ENCODE data around the gene TENT5A.

TENT5A gene

DNA sequence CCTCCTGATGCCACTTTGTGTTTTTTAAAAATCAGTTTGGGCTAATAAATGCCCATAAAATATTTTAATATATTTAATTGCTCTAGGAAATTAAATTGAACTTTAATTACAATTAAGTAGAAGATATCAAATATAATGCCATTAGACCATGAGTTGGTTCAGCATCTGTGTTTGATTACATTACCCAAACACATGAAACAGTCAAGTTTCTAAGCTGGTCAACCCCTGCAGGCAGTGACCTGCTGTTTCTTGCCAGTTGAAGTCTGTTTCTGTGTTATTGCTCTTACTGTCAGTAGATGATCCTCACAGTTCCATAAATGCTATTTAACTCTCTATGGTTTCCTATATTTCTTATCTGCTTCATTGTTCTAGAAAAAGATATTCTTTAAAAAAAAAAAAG lies 9.7 kb upstream of the TENT5A start:
- Histone ChIP-seq H3K4me3 (ENCODE audit: extremely low read depth, insufficient read depth, low read length, poor library complexity, severe bottlenecking) (no peak overlapping the region), H3K27ac (ENCODE audit: low read depth, low read length, severe bottlenecking) (no peak overlapping the region), H3K36me3 (ENCODE audit: control insufficient read depth, insufficient read depth, low read length) (no peaks in the 10 kb centered on the region), H3K9me3 (ENCODE audit: control insufficient read depth, low read length) (no peaks in the 10 kb centered on the region), H3K4me1 (ENCODE audit: control insufficient read depth, insufficient read depth, low read length, poor library complexity, severe bottlenecking) (peaks cover 25% of the 10 kb centered on the region)

DNA sequence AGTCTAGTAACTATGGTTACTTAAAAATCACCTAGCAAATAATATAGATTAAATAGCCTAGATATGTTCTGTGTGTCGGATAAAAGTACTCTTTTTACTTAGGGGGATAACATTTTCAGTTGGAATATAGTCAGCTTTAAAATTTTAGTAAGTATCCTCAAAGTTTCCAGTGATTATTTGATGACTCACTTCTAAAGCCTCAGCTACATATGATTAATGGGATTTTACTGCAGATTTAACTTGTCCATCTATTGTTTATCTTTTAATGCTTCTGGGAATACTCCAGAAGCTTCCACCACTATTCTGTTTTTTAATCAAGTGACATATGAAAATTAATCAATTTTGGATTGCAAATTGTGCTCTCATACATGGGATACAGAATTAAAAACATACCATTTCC lies 8.7 kb upstream of the TENT5A start:
- H3K4me3 ChIP-seq (ENCODE audit: extremely low read depth, insufficient read depth, low read length, poor library complexity, severe bottlenecking), result no peak overlapping the region
- peaks cover 19% of the 10 kb centered on the region for H3K4me1 ChIP-seq (ENCODE audit: control insufficient read depth, insufficient read depth, low read length, poor library complexity, severe bottlenecking)
- no peaks in the 10 kb centered on the region for H3K9me3 ChIP-seq (ENCODE audit: control insufficient read depth, low read length)
- H3K36me3 ChIP-seq (ENCODE audit: control insufficient read depth, insufficient read depth, low read length), result no peaks in the 10 kb centered on the region
- no peak overlapping the region for H3K27ac ChIP-seq (ENCODE audit: low read depth, low read length, severe bottlenecking)
- no CpG with 5 or more reads among the region's 1 CpG for WGBS, 2 experiments (ENCODE audit: insufficient coverage in 2 of 2)

DNA sequence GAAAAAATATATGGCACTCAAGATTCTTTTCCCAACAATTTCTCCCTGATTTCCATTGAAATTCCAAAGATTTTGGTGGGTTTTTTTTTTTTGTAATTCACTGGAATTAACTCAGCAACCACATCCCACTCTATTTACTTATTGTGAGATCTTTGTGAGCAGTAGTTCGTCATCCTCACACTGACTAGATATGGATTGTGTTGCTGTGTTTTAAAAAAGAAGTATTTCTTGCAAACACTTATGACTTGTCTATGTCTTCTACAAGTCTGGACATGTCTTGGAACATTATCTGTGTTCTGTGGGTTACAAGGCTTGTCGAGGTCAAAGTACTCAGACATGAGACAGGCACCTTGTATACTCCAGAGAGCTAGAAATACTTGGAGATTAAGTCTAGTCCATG lies 7.3 kb upstream of the TENT5A start:
- Histone ChIP-seq H3K4me3 (ENCODE audit: extremely low read depth, insufficient read depth, low read length, poor library complexity, severe bottlenecking) (no peak overlapping the region), H3K9me3 (ENCODE audit: control insufficient read depth, low read length) (no peaks in the 10 kb centered on the region), H3K36me3 (ENCODE audit: control insufficient read depth, insufficient read depth, low read length) (no peaks in the 10 kb centered on the region), H3K27ac (ENCODE audit: low read depth, low read length, severe bottlenecking) (peak overlapping the region; percentile 11), H3K4me1 (ENCODE audit: control insufficient read depth, insufficient read depth, low read length, poor library complexity, severe bottlenecking) (peaks cover 17% of the 10 kb centered on the region)
- no CpG with 5 or more reads among the region's 2 CpGs for WGBS, 2 experiments (ENCODE audit: insufficient coverage in 2 of 2)

DNA sequence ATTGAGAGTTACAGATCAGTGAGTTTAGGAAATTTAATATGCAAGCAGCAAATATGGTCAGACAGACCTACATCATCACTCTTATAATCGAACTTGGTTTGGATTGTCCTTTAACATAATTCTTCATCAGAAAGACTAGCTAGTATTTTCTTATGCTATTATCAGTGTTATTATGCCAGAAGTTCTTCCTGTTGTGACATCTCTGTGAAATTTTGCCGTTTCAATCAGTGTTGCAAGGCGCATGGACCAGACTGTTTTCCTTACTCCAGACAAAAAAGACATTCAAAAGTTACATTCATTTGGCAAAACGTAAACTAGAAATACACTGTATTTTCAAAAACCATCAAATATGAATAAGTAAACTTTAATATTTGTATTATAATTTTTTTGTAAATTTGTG lies 5.7 kb upstream of the TENT5A start:
- no peak overlapping the region for H3K27ac ChIP-seq (ENCODE audit: low read depth, low read length, severe bottlenecking)
- no peaks in the 10 kb centered on the region for H3K9me3 ChIP-seq (ENCODE audit: control insufficient read depth, low read length)
- H3K36me3 ChIP-seq (ENCODE audit: control insufficient read depth, insufficient read depth, low read length), result no peaks in the 10 kb centered on the region
- H3K4me3 ChIP-seq (ENCODE audit: extremely low read depth, insufficient read depth, low read length, poor library complexity, severe bottlenecking), result no peak overlapping the region
- 100% methylated on average over 1 of the region's 4 CpGs; no CpG with 5 or more reads in 1 of the 2 experiments for WGBS, 2 experiments (ENCODE audit: insufficient coverage in 2 of 2)
- peaks cover 17% of the 10 kb centered on the region for H3K4me1 ChIP-seq (ENCODE audit: control insufficient read depth, insufficient read depth, low read length, poor library complexity, severe bottlenecking)

DNA sequence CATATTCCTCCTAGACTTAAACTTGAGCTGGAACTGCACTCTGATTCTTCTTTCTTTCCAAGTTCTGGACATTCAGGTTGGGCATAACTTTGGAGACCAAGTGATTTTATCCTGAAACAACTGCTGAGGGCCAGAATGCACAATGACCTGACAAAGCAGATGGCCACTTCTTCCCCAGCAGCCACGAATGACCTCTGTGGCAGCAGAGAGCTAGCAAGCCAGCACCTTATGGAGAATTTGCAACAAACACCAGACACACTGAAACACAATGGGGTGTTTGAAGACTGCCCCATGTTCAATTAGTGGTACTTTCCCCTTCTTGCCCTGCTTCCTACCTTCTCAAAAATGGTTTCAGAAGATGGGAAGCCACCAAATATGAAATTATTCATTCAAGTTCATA lies 4.2 kb upstream of the TENT5A start:
- no peaks in the 10 kb centered on the region for H3K9me3 ChIP-seq (ENCODE audit: control insufficient read depth, low read length)
- WGBS, 2 experiments (ENCODE audit: insufficient coverage in 2 of 2), result 38 to 70% methylated on average over 1 of the region's 1 CpG
- H3K27ac ChIP-seq (ENCODE audit: low read depth, low read length, severe bottlenecking), result no peak overlapping the region
- no peak overlapping the region for H3K4me3 ChIP-seq (ENCODE audit: extremely low read depth, insufficient read depth, low read length, poor library complexity, severe bottlenecking)
- peaks cover 11% of the 10 kb centered on the region for H3K4me1 ChIP-seq (ENCODE audit: control insufficient read depth, insufficient read depth, low read length, poor library complexity, severe bottlenecking)
- H3K36me3 ChIP-seq (ENCODE audit: control insufficient read depth, insufficient read depth, low read length), result no peaks in the 10 kb centered on the region

DNA sequence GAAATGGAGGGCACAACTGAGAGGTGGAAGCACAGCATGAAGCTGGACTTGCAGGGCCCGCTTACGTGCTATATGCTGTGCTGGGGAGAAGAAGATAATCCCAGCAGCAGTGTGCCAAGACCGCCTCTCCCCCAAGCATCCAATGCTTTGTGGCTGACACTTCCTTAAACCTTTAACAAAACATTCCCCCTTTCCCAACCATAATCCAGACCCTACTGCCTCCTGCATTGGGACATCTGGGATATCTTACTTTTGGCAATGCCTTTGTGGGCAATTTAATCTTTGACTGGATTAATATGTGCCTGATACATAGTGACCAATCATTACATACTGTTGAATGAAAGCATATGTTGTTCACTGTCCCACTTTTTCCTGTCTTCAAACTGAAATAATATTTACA lies 3.1 kb upstream of the TENT5A start:
- WGBS, 2 experiments (ENCODE audit: insufficient coverage in 2 of 2), result 60% methylated on average over 1 of the region's 3 CpGs; no CpG with 5 or more reads in 1 of the 2 experiments
- Histone ChIP-seq H3K36me3 (ENCODE audit: control insufficient read depth, insufficient read depth, low read length) (peaks cover 9% of the 10 kb centered on the region), H3K4me3 (ENCODE audit: extremely low read depth, insufficient read depth, low read length, poor library complexity, severe bottlenecking) (no peak overlapping the region), H3K9me3 (ENCODE audit: control insufficient read depth, low read length) (no peaks in the 10 kb centered on the region), H3K27ac (ENCODE audit: low read depth, low read length, severe bottlenecking) (no peak overlapping the region), H3K4me1 (ENCODE audit: control insufficient read depth, insufficient read depth, low read length, poor library complexity, severe bottlenecking) (peaks cover 7% of the 10 kb centered on the region)

DNA sequence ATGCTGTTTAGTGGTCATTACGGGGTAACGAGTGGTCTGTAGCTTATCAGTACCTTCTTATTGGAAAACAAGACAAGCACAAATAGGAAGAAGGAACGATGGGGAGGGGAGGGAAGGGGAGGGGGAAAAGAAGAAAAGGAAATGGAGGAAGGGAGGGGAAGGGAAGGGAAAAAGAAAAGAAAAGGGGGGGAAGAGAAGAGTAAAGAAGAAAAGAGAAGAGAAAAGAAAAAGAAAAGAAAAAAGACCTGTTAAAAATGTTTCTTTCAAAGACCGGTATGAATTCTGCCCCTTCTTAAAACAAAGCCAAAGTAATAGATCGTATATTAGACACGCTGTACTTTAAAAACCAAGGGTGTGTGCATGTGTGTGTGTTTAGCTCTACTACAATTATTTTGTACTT lies 2.4 kb upstream of the TENT5A start:
- no peak overlapping the region for H3K4me3 ChIP-seq (ENCODE audit: extremely low read depth, insufficient read depth, low read length, poor library complexity, severe bottlenecking)
- peaks cover 16% of the 10 kb centered on the region for H3K36me3 ChIP-seq (ENCODE audit: control insufficient read depth, insufficient read depth, low read length)
- peaks cover 7% of the 10 kb centered on the region for H3K4me1 ChIP-seq (ENCODE audit: control insufficient read depth, insufficient read depth, low read length, poor library complexity, severe bottlenecking)
- 80 to 100% methylated on average over 1 of the region's 6 CpGs for WGBS, 2 experiments (ENCODE audit: insufficient coverage in 2 of 2)
- H3K27ac ChIP-seq (ENCODE audit: low read depth, low read length, severe bottlenecking), result no peak overlapping the region
- no peaks in the 10 kb centered on the region for H3K9me3 ChIP-seq (ENCODE audit: control insufficient read depth, low read length)

DNA sequence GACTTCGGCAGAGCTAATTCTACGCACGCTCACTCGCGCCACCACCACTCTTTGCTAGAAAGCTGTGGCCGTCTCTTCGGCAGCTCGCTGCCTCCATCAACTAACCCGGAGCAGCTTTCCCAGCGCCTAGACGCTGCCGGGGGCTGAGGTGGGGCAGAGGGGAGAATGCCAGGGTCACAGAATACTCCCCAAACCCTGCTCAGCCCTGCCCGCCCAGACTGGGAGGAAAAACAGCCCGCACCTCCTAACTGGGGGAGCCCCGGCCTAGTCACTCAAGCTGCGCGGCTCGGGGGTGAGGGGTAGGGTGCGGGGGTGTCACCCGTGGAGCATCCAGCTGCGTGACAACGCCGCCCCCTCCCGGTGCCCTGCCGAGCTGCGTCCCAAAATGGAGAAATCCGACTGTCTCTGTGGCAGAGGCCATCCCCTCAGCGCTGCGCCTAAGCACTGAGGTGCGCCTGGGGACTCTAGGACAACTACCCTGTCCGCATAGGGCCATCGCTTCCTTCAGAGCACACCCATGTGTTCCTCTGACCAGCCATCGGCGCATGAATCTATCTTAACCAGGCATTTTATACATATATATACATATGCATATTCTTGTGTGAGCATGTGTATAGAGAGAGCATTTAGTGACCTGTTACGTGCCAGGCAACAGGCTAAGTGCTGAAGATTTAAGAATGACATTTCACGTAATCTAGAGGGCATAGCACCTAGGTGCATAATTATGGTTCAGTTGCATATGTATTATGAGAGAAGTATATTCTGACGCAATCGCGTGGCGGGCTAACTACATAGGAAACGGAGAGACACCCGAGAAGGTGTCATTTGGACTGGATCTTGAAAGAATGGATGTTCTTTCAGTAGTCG lies 1.5 kb upstream of the TENT5A start:
- H3K4me3 ChIP-seq (ENCODE audit: extremely low read depth, insufficient read depth, low read length, poor library complexity, severe bottlenecking), result peak overlapping the region; percentile 76
- WGBS, 2 experiments (ENCODE audit: insufficient coverage in 2 of 2), result 36 to 45% methylated on average over 22 to 29 of the region's 43 CpGs
- peaks cover 25% of the 10 kb centered on the region for H3K36me3 ChIP-seq (ENCODE audit: control insufficient read depth, insufficient read depth, low read length)
- no peaks in the 10 kb centered on the region for H3K9me3 ChIP-seq (ENCODE audit: control insufficient read depth, low read length)
- H3K4me1 ChIP-seq (ENCODE audit: control insufficient read depth, insufficient read depth, low read length, poor library complexity, severe bottlenecking), result peaks cover 11% of the 10 kb centered on the region
- peak overlapping the region; percentile 84 for H3K27ac ChIP-seq (ENCODE audit: low read depth, low read length, severe bottlenecking)

DNA sequence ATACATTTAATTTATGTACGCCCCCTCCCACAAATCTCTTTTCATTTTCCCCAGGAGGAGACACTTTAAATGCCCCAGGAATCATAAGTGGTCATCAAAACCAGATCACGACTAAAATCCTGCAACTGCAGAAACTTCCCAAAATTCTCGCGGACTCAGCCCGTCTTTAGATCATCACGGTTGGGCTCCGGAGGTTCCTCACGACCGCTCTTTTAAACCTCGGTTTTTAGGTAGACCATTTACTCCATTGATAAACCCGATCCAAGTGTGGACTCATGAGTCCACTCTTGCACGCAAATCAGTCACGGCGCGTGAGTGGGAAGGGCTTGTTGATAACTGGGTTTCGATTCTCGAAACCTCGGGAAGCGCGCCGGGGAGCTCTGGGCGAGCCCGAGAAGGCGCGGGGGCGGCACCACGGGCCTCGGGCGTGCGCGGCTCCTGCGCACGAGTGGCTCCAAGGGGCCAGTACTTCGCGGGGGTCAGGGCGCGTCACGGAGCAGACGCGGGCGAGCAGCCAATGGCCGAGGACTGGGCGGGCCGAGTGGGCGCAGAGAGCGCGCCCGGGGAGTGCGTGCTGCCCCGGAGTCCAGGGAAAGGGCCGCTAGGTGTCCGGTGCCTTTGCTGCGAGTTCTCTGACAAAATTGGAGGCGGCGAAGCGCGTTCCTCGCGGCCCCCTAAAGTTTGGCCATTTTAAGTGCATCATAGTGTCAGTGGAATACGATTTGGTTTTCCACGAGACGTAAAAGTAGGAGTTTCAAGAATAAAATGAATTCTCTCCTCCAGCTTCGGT lies 635 bp upstream of the TENT5A start:
- peak overlapping the region; percentile 84 for H3K27ac ChIP-seq (ENCODE audit: low read depth, low read length, severe bottlenecking)
- peaks cover 29% of the 10 kb centered on the region for H3K36me3 ChIP-seq (ENCODE audit: control insufficient read depth, insufficient read depth, low read length)
- peak overlapping the region; percentile 76 for H3K4me3 ChIP-seq (ENCODE audit: extremely low read depth, insufficient read depth, low read length, poor library complexity, severe bottlenecking)
- no peaks in the 10 kb centered on the region for H3K9me3 ChIP-seq (ENCODE audit: control insufficient read depth, low read length)
- WGBS, 2 experiments (ENCODE audit: insufficient coverage in 2 of 2), result 0% methylated on average over 53 to 59 of the region's 63 CpGs
- H3K4me1 ChIP-seq (ENCODE audit: control insufficient read depth, insufficient read depth, low read length, poor library complexity, severe bottlenecking), result peaks cover 11% of the 10 kb centered on the region

DNA sequence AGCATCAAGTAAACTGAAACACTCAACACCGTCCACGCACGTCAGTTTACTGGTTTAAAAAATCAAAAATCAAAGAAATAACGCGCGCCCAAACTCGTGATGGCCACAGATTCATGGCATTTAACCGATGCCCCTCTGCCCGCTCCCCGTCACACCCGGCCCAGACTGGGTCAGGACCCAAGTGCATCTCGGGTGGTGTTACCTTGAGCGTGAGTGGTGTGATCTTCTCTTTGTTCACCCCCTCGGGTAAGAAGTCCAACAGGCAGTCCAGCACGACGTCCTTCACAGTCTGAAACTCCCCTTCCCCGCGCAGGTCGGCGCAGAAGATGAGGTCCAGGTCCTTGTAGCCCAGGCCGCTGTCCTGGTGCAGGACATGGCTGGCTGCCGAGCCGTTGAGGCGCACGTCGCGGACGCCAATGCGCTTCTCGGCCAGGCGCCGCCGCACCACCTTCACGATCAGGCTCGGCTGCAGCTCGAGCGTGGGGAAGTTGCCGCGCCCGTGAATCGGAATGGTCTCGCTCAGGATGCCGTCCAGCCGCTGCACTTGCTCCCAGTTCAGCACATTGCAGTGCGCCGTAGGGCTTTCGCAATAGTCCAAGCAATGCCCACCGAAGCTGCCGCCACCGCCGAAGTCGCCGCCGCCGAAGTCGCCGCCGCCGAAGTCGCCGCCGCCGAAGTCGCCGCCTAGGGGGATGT lies 945 bp downstream of the TENT5A start:
- peaks cover 7% of the 10 kb centered on the region for H3K4me1 ChIP-seq (ENCODE audit: control insufficient read depth, insufficient read depth, low read length, poor library complexity, severe bottlenecking)
- no peaks in the 10 kb centered on the region for H3K9me3 ChIP-seq (ENCODE audit: control insufficient read depth, low read length)
- WGBS, 2 experiments (ENCODE audit: insufficient coverage in 2 of 2), result 18 to 20% methylated on average over 53 to 63 of the region's 65 CpGs
- peak overlapping the region; percentile 76 for H3K4me3 ChIP-seq (ENCODE audit: extremely low read depth, insufficient read depth, low read length, poor library complexity, severe bottlenecking)
- peaks cover 41% of the 10 kb centered on the region for H3K36me3 ChIP-seq (ENCODE audit: control insufficient read depth, insufficient read depth, low read length)
- H3K27ac ChIP-seq (ENCODE audit: low read depth, low read length, severe bottlenecking), result peak overlapping the region; percentile 84

Data from mesodermal cell (in vitro differentiated cells).